ENCODE results near the gene TLR4.

The TLR4 gene

GRCh38 chr9:117733465-117733864 lies 29.3 kb downstream of the TLR4 start:
- no peak overlapping the region for H3K4me3 ChIP-seq (ENCODE audit: low read depth, low read length)
- TF ChIP-seq CTCF (IDR thresholded peaks at IDR 0.05; ENCODE audit: low read depth, low read length), result no peak

GRCh38 chr9:117734082-117734481 lies 29.9 kb downstream of the TLR4 start:
- TF ChIP-seq CTCF (IDR thresholded peaks at IDR 0.05; ENCODE audit: low read depth, low read length), result no peak
- no peak overlapping the region for H3K4me3 ChIP-seq (ENCODE audit: low read depth, low read length)

GRCh38 chr9:117734523-117735314 lies 30.5 kb downstream of the TLR4 start:
- TF ChIP-seq CTCF (IDR thresholded peaks at IDR 0.05; ENCODE audit: low read depth, low read length), result no peak
- no peak overlapping the region for H3K4me3 ChIP-seq (ENCODE audit: low read depth, low read length)

- TF ChIP-seq CTCF (IDR thresholded peaks at IDR 0.05; ENCODE audit: low read depth, low read length), result no peak
- no peak overlapping the region for H3K4me3 ChIP-seq (ENCODE audit: low read depth, low read length)
These were observed 33.6 kb downstream of the TLR4 start for GRCh38 chr9:117737721-117738226.

- H3K4me3 ChIP-seq (ENCODE audit: low read depth, low read length), result no peak overlapping the region
- TF ChIP-seq CTCF (IDR thresholded peaks at IDR 0.05; ENCODE audit: low read depth, low read length), result no peak
These were observed 35.0 kb downstream of the TLR4 start for GRCh38 chr9:117739206-117739605.

GRCh38 chr9:117739624-117740347 lies 35.6 kb downstream of the TLR4 start:
- no peak for TF ChIP-seq CTCF (IDR thresholded peaks at IDR 0.05; ENCODE audit: low read depth, low read length)
- H3K4me3 ChIP-seq (ENCODE audit: low read depth, low read length), result no peak overlapping the region

- H3K4me3 ChIP-seq (ENCODE audit: low read depth, low read length), result no peak overlapping the region
- TF ChIP-seq CTCF (IDR thresholded peaks at IDR 0.05; ENCODE audit: low read depth, low read length), result no peak
These were observed 37.9 kb downstream of the TLR4 start for GRCh38 chr9:117742131-117742530.

All from WI38 (cell line).